GM12801 (cell line): ENCODE measurements around the gene SHISAL1.

Experiments
- CTCF ChIP-seq: IDR thresholded peaks from one replicate; pipeline ENCODE4 v1.5.1; 2011; ENCODE audit warnings: control low read depth; ENCODE audit not compliant: insufficient read length; ENCODE audit errors: extremely low read depth

Gene SHISAL1

DNA sequence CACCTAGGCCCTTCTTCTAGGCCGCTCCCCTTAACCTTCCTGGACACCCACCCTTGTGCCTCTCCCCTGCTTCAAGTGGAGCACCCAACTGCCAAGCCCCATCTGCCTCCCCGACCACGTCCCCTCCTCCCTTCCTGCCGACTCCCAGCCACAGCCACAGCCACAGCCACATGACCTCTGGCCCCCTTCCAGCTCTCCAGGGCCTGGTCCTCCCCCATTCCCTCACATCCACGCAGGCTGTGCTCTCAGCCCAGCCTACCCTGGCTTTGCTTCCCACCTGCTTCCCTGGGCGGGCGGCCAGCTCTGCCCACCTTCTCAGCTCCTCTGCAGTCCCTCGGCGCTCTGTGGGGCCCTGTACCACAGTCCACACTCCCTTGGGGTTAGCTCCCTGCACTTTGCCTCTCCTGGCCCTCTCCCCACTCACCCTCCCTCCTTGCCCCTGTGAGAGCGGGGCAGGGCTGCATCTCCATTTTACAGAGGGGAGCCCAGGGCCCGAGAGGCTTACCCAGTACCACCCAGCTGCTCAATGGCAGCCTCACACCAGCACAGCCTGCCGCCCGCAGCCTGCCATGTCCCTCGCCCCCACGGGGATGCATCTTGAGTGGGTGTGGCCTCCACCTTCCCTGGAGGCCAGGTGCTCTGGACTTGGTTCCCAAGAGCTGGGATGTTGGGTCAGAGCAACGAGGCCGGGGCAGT, 111.7 kb downstream of the SHISAL1 start:
- TF ChIP-seq CTCF: no peak

DNA sequence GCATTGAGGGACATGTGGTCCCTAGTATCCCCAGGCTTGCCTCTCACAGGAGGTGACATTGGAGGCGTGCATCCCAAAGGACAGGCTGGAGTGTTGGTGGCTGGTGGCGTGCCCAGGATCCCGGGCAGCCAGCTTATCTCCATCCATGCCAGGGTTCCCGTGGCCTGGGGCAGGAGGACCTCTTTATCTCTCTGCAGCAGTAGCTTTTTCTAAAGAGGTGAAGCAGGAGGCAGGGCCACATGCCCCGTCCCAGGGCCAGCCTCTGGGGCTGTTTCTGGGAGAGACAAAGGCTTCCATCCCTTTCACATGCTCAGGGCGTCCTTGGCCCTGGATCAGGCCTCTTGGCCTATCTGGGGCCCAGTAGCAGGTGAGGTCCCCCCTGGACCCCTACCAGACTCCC, 112.3 kb downstream of the SHISAL1 start:
- TF ChIP-seq CTCF: no peak

- no peak for TF ChIP-seq CTCF
Measured at GRCh38 chr22:44199866-44200265, 112.9 kb downstream of the SHISAL1 start.

GRCh38 chr22:44199164-44199563, 113.6 kb downstream of the SHISAL1 start:
- no peak for TF ChIP-seq CTCF

GRCh38 chr22:44197271-44197670, 115.5 kb downstream of the SHISAL1 start:
- TF ChIP-seq CTCF: no peak

DNA sequence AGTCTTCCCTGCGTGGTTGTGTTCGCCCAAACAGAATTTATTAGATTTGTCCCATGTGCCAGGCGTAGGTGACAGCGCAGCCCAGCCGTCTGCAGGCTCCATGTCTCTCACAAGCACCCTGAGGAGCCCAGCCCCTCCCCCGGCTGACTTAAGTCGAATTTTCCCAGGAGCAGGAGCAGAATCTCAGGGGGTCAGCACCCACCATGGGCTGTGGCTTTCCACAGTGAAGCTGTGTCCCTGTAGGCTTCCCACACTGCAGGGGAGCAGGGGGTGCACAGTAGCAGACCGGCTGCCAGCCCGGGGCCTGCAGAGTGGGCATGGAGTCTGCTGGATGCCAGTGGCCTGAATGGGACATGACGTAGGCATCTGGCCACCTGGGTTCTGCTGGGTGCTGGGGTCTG, 116.0 kb downstream of the SHISAL1 start:
- no peak for TF ChIP-seq CTCF

GRCh38 chr22:44196241-44196640, 116.5 kb downstream of the SHISAL1 start:
- TF ChIP-seq CTCF: no peak
